Activated T-cell treated with anti-CD3 and anti-CD28 coated beads, Interleukin-2, amount 50 U/mL, for 4 hours (primary cell): ENCODE data around the gene ZNF79. TPM values are rescaled to one million over a fixed set of nuclear protein-coding genes. Genes with fewer than 3 reads are reported as not detected.

Source experiments
- ATAC-seq, 2 donors: fragments of 200-7000 bp; cut with Tn5 transposase; one replicate each; pipeline ENCODE4 v1.10.0; 2021
- DNase-seq: peaks from one replicate; pipeline ENCODE4 v3.0.0-alpha.2; 2020
- H3K27me3 Mint-ChIP-seq: one replicate; pipeline ENCODE4 v1.8.0; 2021; ENCODE audit warnings: low read depth, mixed read lengths
- H3K36me3 Mint-ChIP-seq: one replicate; pipeline ENCODE4 v1.8.0; 2022; ENCODE audit warnings: mixed read lengths; ENCODE audit not compliant: insufficient read depth
- H3K4me1 Mint-ChIP-seq: one replicate; pipeline ENCODE4 v1.8.0; 2021; ENCODE audit warnings: low read depth, mixed read lengths
- H3K4me3 Mint-ChIP-seq: one replicate; pipeline ENCODE4 v1.8.0; 2021; ENCODE audit warnings: mild to moderate bottlenecking, moderate library complexity, mixed read lengths
- H3K9me3 Mint-ChIP-seq: one replicate; pipeline ENCODE4 v1.8.0; 2021; ENCODE audit warnings: mixed read lengths
- total RNA-seq, 3 donors: library from RNA; stranded (reverse); gene quantifications; one replicate each; pipeline ENCODE4 v1.2.1, GENCODE V29; 2021

Gene ZNF79
- total RNA-seq, result 10 to 100 TPM in 2 of 3 donors, 1 to 10 TPM in 1; 9.0 to 14.0 (median 13.6) TPM

- H3K36me3 Mint-ChIP-seq, result peaks cover 6% of the 10 kb centered on the region
- H3K4me1 Mint-ChIP-seq, result peaks cover 53% of the 10 kb centered on the region
- peak within 1 kb of the TSS; percentile 99 for H3K4me3 Mint-ChIP-seq
- H3K9me3 Mint-ChIP-seq, result no peaks in the 10 kb centered on the region
- no peaks in the 10 kb centered on the region for H3K27me3 Mint-ChIP-seq
- DNase-seq (peak; percentile 81), ATAC-seq (peak; percentile 80 to 87)
Observed at GRCh38 chr9:127423934-127424675, at the start of gene ZNF79. Gene ZNF79 (plus strand): TSS chr9:127424382. CDS start chr9:127424788, 406 bp downstream.

- Mint-ChIP-seq H3K4me3 (no peak overlapping the region), H3K9me3 (peaks cover 10% of the 10 kb centered on the region), H3K4me1 (no peaks in the 10 kb centered on the region), H3K27me3 (peaks cover 57% of the 10 kb centered on the region), H3K36me3 (peaks cover 2% of the 10 kb centered on the region)
- ATAC-seq, result no peak
- DNase-seq, result no peak
Observed at GRCh38 chr9:127380479-127380878, 43.7 kb upstream of the ZNF79 start.

- H3K4me3 Mint-ChIP-seq, result no peak overlapping the region
- no peaks in the 10 kb centered on the region for H3K4me1 Mint-ChIP-seq
- H3K9me3 Mint-ChIP-seq, result peaks cover 10% of the 10 kb centered on the region
- peaks cover 63% of the 10 kb centered on the region for H3K27me3 Mint-ChIP-seq
- no peak for ATAC-seq
- DNase-seq, result no peak
- peaks cover 2% of the 10 kb centered on the region for H3K36me3 Mint-ChIP-seq
Observed at GRCh38 chr9:127382541-127382940, 41.6 kb upstream of the ZNF79 start.

GRCh38 chr9:127384016-127384730, 40.0 kb upstream of the ZNF79 start:
- DNase-seq (no peak), ATAC-seq (no peak)
- H3K9me3 Mint-ChIP-seq, result peaks cover 7% of the 10 kb centered on the region
- H3K36me3 Mint-ChIP-seq, result peaks cover 2% of the 10 kb centered on the region
- no peak overlapping the region for H3K4me3 Mint-ChIP-seq
- peaks cover 15% of the 10 kb centered on the region for H3K4me1 Mint-ChIP-seq
- peaks cover 61% of the 10 kb centered on the region for H3K27me3 Mint-ChIP-seq

GRCh38 chr9:127384901-127385300, 39.3 kb upstream of the ZNF79 start:
- H3K4me3 Mint-ChIP-seq, result no peak overlapping the region

GRCh38 chr9:127386249-127386648, 37.9 kb upstream of the ZNF79 start:
- no peaks in the 10 kb centered on the region for H3K36me3 Mint-ChIP-seq
- H3K27me3 Mint-ChIP-seq, result peaks cover 59% of the 10 kb centered on the region
- peaks cover 21% of the 10 kb centered on the region for H3K4me1 Mint-ChIP-seq
- ATAC-seq (no peak), DNase-seq (no peak)
- no peak overlapping the region for H3K4me3 Mint-ChIP-seq
- no peaks in the 10 kb centered on the region for H3K9me3 Mint-ChIP-seq

More at GRCh38 chr9:127384901-127385300, 39.3 kb upstream of the ZNF79 start:
- ATAC-seq (no peak), DNase-seq (no peak)
- Mint-ChIP-seq H3K36me3 (peaks cover 2% of the 10 kb centered on the region), H3K27me3 (peaks cover 58% of the 10 kb centered on the region), H3K4me1 (peaks cover 19% of the 10 kb centered on the region), H3K9me3 (no peaks in the 10 kb centered on the region)

- Mint-ChIP-seq H3K4me1 (peaks cover 21% of the 10 kb centered on the region), H3K4me3 (no peak overlapping the region), H3K9me3 (no peaks in the 10 kb centered on the region), H3K27me3 (peaks cover 62% of the 10 kb centered on the region), H3K36me3 (no peaks in the 10 kb centered on the region)
- ATAC-seq (no peak), DNase-seq (no peak)
Observed at GRCh38 chr9:127386981-127387380, 37.2 kb upstream of the ZNF79 start.

- Mint-ChIP-seq H3K36me3 (no peaks in the 10 kb centered on the region), H3K27me3 (peaks cover 67% of the 10 kb centered on the region), H3K9me3 (no peaks in the 10 kb centered on the region), H3K4me1 (peaks cover 21% of the 10 kb centered on the region), H3K4me3 (peak overlapping the region; percentile 7)
- peak; percentile 99 to 100 for ATAC-seq
- DNase-seq, result peak; percentile 78
Observed at GRCh38 chr9:127388037-127388855, 35.9 kb upstream of the ZNF79 start.

- Mint-ChIP-seq H3K4me3 (peak overlapping the region; percentile 7), H3K27me3 (peaks cover 68% of the 10 kb centered on the region), H3K9me3 (no peaks in the 10 kb centered on the region), H3K36me3 (no peaks in the 10 kb centered on the region), H3K4me1 (peaks cover 21% of the 10 kb centered on the region)
- ATAC-seq, result no peak
- no peak for DNase-seq
Observed at GRCh38 chr9:127388856-127389238, 35.3 kb upstream of the ZNF79 start.

GRCh38 chr9:127389381-127390247, 34.6 kb upstream of the ZNF79 start:
- Mint-ChIP-seq H3K4me3 (no peak overlapping the region), H3K27me3 (peaks cover 61% of the 10 kb centered on the region), H3K9me3 (no peaks in the 10 kb centered on the region), H3K4me1 (peaks cover 21% of the 10 kb centered on the region), H3K36me3 (no peaks in the 10 kb centered on the region)
- DNase-seq (no peak), ATAC-seq (no peak)

GRCh38 chr9:127390248-127390545, 34.0 kb upstream of the ZNF79 start:
- H3K36me3 Mint-ChIP-seq, result no peaks in the 10 kb centered on the region
- ATAC-seq (no peak), DNase-seq (no peak)
- peaks cover 21% of the 10 kb centered on the region for H3K4me1 Mint-ChIP-seq
- no peak overlapping the region for H3K4me3 Mint-ChIP-seq
- H3K9me3 Mint-ChIP-seq, result no peaks in the 10 kb centered on the region
- H3K27me3 Mint-ChIP-seq, result peaks cover 61% of the 10 kb centered on the region

GRCh38 chr9:127390563-127390962, 33.6 kb upstream of the ZNF79 start:
- DNase-seq, result no peak
- H3K36me3 Mint-ChIP-seq, result peaks cover under 1% of the 10 kb centered on the region
- no peaks in the 10 kb centered on the region for H3K9me3 Mint-ChIP-seq
- ATAC-seq, result no peak
- H3K4me1 Mint-ChIP-seq, result peaks cover 24% of the 10 kb centered on the region
- H3K4me3 Mint-ChIP-seq, result no peak overlapping the region
- H3K27me3 Mint-ChIP-seq, result peaks cover 61% of the 10 kb centered on the region

GRCh38 chr9:127392166-127392565, 32.0 kb upstream of the ZNF79 start:
- Mint-ChIP-seq H3K4me3 (no peak overlapping the region), H3K9me3 (no peaks in the 10 kb centered on the region), H3K36me3 (peaks cover 1% of the 10 kb centered on the region), H3K4me1 (peaks cover 31% of the 10 kb centered on the region), H3K27me3 (peaks cover 53% of the 10 kb centered on the region)
- no peak for ATAC-seq
- no peak for DNase-seq

GRCh38 chr9:127392976-127393375, 31.2 kb upstream of the ZNF79 start:
- H3K9me3 Mint-ChIP-seq, result no peaks in the 10 kb centered on the region
- H3K27me3 Mint-ChIP-seq, result peaks cover 53% of the 10 kb centered on the region
- H3K4me3 Mint-ChIP-seq, result no peak overlapping the region
- H3K36me3 Mint-ChIP-seq, result peaks cover 1% of the 10 kb centered on the region
- H3K4me1 Mint-ChIP-seq, result peaks cover 29% of the 10 kb centered on the region
- DNase-seq, result no peak
- ATAC-seq, result no peak
